Left renal cortex interstitium (tissue), 4 donors: Measurements from ENCODE around the gene TP73. TPM values are rescaled to one million over a fixed set of nuclear protein-coding genes. Genes with fewer than 3 reads are reported as not detected.
A peak's percentile ranks its signal among the peaks of the same experiment; 100 is the strongest.
"Not testable (repeated sequence)": the region's sequence is repeated elsewhere in the genome, so short reads cannot be mapped to it uniquely, and the experiment has no call there.

Experiments
- DNase-seq, 4 donors: peaks; one replicate each; pipeline ENCODE4 v3.0.0-alpha.2; 2013; ENCODE audit warnings: low read depth in 4 of 4, low spot score in 2 of 4, missing footprints in 1 of 4
- polyA plus RNA-seq, 4 donors: library from polyadenylated mRNA; unstranded; fragments of 120-200 nt; gene quantifications; one replicate each; pipeline ENCODE4 v1.2.1, GENCODE V29; 2013; ENCODE audit not compliant: insufficient read length in 4 of 4

TP73 gene
- polyA plus RNA-seq, 4 donors, result 0.51 to 1.4 (median 0.67) TPM

DNA sequence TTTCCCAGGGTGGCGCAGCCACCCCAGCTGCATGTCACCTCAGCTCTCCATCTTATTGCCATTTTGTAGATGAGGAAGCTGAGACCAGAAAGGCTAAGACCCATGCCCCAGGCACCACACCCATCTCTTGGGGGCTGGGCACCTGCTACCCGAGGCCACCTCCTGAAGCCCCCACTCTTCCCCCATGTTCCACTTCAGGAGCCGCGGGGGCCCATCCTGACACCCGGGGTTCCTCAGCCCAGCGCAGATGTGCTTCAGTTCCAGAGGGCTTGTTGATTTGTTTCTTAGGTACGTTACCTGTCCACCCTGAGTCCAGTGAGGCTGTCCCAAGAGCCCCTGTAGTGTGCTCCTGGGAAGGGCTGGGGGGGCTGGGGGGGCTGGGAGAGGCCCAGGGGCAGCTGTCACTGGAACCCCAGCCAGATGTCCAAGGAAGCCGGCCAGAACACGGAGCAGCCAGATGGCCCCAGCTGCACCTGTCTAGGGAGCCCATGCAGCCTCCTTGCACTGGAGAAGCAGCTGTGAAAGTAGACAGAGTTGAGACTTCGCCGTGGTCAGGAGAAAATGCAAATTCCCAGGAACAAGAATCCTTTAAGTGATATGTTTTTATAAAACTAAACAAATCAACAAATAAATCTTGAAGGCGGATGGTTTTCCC lies 82.8 kb downstream of the TP73 start:
- no peak for DNase-seq

GRCh38 chr1:3735688-3736087 lies 83.4 kb downstream of the TP73 start:
- no peak for DNase-seq

- no peak for DNase-seq
These were observed 83.8 kb downstream of the TP73 start for GRCh38 chr1:3736131-3736561.

DNA sequence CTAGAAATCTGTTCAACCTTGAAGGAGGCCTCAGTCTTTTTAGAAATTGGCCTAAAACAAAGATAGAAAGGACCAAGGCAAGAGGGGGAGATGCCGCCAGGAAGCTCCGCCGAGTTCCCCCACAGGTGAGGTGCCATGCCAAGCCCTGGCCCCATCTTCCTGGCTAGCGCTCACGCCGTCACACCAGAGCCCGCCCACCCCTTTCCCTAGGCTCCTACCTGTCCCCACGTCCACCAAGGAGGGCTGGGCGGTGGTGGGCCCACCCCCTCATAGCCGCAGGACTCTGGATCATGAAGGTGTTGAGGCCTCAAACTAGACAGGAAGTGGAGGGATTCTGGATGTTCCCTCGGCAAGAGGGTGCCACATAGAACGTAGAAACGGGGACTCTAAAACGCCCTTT lies 84.4 kb downstream of the TP73 start:
- no peak for DNase-seq

DNA sequence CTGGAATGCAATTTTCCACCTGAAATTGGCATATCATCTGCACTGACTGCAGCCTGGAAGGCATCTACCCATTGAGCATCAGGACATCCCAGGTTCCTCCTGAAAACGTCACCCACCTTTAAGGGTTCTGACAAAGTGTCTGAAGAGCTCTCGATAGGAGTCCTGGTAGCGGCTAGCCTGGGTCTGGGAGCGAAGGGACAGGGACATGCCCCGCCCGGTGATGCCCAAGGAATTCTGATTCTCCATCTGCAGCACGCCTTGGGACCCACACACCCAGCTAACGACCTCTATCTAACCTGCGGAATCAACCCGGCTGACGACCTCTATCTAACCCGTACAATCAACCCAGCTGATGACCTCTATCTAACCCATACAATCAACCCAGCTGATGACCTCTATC lies 86.6 kb downstream of the TP73 start:
- no peak for DNase-seq

DNA sequence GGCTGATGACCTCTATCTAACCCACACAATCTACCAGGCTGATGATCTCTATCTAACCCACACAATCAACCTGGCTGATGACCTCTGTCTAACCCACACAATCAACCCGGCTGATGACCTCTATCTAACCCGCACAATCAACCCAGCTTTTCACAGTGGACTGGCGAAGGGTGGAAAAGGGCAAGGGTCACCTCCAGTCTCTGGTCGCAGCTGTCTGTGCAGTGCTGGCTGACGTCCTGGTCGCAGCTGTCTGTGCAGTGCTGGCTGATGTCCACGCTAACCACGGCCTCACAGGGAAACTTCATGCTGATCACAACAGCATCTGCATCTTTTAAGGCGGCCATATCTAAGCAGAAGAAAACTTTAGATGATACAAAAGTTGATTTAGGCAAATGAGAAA lies 87.7 kb downstream of the TP73 start:
- DNase-seq, result no peak

DNA sequence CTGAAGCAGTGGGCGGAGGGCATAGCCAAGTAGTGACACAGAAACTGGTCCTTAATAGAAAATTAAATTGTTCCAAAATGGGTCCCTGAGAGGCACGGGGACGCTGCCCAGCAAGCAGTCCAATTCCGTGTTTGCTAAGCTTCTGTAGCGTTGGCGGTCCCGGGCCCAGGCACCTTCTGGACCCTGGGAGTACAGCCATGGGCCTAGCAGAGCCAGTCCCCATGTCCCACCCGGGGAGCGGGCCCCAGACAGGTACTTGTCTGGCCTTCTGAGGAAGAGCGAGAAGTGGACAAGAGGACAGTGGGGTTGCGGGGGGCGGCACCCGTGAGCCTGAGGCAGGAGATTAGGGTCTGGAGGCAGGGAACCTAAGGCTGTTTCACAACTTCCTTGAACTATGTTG lies 88.4 kb downstream of the TP73 start:
- DNase-seq, result no peak

DNA sequence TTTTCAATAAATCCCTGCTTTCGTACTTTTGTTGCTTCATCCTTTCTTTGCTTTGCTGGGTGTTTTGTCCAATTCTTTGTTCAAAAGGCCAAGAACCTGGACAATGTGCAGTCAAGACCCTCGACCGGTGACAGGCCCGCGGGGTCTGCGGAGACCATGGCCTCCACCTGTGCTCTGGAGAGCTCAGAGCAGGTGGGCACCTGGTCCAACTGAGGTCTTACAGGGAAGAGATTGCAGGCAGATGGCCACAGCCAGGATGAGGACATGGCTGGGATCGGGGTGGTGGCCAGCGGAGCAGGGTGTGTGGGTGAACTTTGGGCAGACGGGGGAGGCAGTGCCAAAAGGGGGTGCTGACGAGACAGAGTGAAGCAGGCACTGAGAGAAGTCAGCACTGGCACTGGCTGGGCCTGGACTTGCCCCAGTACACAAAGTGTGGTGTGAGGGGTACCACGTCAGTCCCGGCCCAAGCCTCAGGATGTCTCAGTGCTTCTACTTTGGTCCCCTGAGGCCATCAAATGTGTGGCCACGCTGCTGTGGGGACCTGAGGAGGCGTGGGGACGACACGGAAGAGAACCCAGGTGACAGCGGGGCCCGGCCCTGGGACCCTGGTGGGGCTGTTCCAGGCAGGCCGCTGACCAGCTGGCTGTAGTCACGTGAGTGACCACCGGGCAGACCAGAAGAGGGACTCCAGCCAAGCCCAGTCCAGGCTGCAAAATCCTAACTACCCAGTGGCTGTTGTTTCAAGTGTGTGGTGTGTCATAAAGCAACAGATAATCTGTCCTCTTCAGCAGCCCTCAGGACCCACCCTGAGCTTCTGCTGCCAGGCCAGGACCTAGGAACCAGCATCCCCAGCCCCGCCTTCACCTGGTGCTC lies 89.5 kb downstream of the TP73 start:
- DNase-seq, result no peak

GRCh38 chr1:3742439-3743298 lies 90.4 kb downstream of the TP73 start:
- no peak for DNase-seq

- no peak for DNase-seq
These were observed 91.1 kb downstream of the TP73 start for GRCh38 chr1:3743421-3743820.

DNA sequence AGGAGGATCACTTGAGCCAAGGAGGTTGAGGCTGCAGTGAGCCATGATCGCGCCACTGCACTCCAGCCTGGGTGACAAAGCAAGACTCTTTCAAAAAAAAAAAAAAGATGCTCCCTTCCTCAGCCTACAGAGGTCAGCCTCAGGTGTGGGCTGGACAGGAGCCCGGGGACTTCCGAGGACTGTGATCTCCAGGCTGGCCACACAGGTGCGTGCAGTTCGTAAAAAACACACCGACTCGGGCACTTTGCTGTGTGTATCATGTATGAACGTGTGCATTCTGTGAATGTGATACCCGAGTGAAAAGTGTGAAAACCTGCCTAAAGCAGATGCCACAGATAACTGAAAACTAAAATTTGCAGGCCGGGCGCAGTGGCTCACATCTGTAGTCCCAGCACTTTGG lies 91.5 kb downstream of the TP73 start:
- DNase-seq, result no peak

GRCh38 chr1:3744646-3745045 lies 92.3 kb downstream of the TP73 start:
- DNase-seq, result no peak

DNA sequence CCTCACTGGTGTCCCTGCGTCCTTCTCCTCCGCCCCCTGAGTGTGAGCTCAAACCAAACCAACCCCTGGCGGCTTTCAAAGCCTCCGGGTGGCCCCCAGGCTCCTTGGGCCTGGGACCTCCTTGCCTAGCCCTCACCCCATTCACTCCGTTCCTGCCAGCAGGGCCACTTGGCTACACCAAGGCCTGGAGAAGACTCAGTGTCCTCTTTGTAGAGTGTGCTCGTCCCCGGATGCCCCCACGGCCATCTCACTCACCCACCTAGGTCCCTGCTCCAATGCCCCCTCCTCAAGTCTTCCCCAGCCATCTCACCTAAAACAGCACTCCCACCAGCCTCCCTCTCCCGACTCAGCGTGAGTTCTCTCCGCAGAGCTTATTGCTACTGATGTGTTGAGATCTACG lies 92.8 kb downstream of the TP73 start:
- DNase-seq, result no peak

- DNase-seq, result no peak
These were observed 93.5 kb downstream of the TP73 start for GRCh38 chr1:3745590-3746381.

DNA sequence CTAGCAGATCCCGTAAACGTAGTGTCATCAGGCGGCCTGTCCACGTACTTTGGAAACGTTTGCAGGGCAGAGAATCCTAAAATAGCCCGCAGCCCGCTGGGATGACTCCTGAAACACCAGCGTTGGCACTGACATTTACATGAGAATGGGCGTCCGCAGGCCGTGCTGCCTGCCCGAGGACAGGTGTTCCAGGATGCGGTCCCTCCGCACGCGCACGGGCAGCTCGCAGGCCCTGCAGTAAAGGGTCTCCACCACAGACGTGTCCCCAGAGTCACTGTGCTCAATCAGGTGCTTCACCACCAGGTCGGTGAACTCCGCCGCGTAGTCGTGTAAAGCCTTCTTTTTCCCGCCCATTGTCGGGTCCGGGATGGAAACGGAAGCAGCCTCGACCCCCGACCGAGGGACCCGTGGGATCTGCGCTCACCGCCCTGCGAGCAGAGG lies 94.1 kb downstream of the TP73 start:
- DNase-seq, result no peak

DNA sequence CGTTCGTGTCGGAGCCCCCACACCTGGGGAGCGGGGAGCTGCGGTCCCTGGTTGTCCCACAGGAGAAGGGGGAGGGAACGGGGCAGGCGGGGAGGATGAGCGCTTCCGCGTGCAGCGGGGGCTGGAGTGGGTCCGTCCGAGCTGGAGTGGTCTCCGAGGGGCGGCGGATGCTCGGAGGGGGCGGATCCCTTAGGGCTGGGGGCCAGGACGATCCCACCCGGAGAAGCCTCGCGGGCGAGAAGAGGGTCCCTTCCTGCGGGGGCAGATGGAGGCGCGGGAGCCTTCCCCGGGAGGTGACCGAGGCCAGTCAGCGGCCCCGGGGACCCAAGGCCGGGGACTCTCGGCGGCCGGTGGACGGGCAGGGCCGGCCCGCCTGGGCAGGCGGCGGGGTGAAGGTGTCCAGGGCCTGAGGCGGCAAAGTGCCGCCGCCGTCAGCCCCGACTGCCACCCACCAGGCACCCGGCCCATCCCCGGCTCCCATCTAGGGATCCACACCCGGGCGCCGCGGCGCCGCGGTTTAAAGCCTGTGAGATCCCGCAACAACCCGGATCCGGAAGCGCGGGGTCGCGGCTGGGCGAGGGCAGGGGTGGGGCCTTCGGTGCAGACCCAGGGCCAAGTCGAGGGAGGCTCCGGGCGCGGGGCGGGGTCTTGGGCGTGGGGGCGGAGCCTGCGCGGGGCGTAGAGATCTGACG lies 94.7 kb downstream of the TP73 start:
- peak in 3 of 4 donors; percentile 32 to 66 (median 39) for DNase-seq

- no peak for DNase-seq
These were observed 95.2 kb downstream of the TP73 start for GRCh38 chr1:3747522-3747848.

DNA sequence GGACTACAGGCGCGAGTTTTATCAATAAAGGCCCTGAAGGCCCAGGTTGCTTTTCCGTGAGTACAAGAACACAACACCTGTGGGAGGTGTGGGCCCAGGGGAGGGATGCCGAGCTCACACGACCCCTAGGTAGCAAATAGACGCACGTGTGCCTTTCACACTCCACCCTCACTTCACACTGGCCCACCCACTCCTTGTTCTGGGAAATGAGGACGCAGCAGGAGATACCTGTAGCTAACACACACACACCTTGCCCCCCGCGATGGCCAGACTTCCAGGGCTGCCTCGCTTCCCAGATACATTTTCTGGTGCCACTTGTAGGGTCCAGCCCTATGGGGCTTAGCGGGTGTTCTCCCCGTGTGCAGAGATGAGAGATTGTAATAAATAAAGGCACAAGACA lies 95.6 kb downstream of the TP73 start:
- no peak for DNase-seq

DNA sequence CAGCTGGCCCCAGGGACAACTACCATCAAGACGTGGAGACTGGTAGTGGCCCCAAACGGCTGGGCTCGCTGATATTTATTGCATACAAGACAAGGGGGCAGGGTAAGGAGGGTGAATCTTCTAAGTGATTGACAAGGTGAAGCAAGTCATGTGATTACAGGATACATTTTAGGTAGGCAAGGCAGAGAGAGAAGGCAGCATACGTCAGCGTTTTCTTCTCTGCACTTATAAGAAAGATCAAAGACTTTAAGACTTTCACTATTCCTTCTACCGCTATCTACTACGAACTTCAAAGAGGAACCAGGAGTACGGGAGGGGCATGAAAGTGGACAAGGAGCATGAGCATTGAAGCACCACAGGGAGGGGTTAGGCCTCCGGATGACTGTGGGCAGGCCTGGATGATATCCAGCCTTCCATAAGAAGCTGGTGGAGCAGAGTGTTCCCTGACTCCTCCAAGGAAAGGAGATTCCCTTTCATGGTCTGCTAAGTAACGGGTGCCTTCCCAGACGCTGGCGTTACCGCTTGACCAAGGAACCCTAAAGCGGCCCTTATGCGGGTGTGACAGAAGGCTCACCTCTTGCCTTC lies 96.1 kb downstream of the TP73 start:
- not testable (repeated sequence) for DNase-seq
